Neutrophil (primary cell): Measurements from ENCODE around the gene CD47.

Experiments
- H3K27ac ChIP-seq: fragments of 200-600 bp; sonication (generic); 2 replicates; pipeline ENCODE4 v1.5.1; 2016; ENCODE audit warnings: mild to moderate bottlenecking, moderate library complexity
- H3K27me3 ChIP-seq: fragments of 200-600 bp; sonication (generic); 2 replicates; pipeline ENCODE4 v1.6.0; 2016; ENCODE audit warnings: mild to moderate bottlenecking
- H3K36me3 ChIP-seq: fragments of 200-600 bp; sonication (generic); 2 replicates; pipeline ENCODE4 v1.5.1; 2017
- H3K4me1 ChIP-seq, 2 experiments: fragments of 200-600 bp in 1 of 2; sonication (generic) in 1 of 2; 1 replicate in 1 of 2; 2 replicates in 1 of 2; pipeline versions ENCODE4 v1.5.1 to v1.6.1; 2013 to 2016; ENCODE audit warnings: low read depth in 1 of 2, low read length in 1 of 2, mild to moderate bottlenecking in 1 of 2, moderate library complexity in 1 of 2; ENCODE audit not compliant: control insufficient read depth in 1 of 2, insufficient read depth in 1 of 2
- H3K4me3 ChIP-seq, 2 experiments: fragments of 200-600 bp in 1 of 2; sonication (generic) in 1 of 2; 1 replicate in 1 of 2; 2 replicates in 1 of 2; pipeline ENCODE4 v1.5.1; 2013 to 2016; ENCODE audit warnings: low read depth in 1 of 2, low read length in 1 of 2, mild to moderate bottlenecking in 1 of 2, moderate library complexity in 1 of 2
- H3K9me3 ChIP-seq: fragments of 200-600 bp; sonication (generic); 2 replicates; pipeline ENCODE4 v1.5.1; 2016
- TF ChIP-seq, protein P1 (sequence below): fragments of 200-600 bp; sonication (generic); IDR thresholded peaks from 2 replicates; pipeline ENCODE4 v1.5.1; 2016; ENCODE audit warnings: antibody characterized with exemption

The CD47 gene

DNA sequence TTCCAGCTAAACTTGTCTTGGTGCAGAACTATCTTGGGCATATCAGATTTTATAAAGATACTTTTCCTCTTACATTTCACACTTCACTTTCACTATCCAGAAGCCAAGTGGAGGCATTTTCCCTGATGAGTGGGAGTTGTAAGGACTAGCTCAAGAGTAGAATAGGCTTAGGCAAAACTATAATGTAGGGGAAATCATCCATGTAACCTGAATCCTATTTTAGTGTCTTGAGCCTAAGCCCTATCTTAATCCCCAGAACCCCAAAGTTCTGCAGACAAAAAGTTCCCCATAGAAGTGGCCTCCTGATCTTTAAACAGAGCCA, 42.2 kb upstream of the CD47 start:
- peak overlapping the region; percentile 80 for H3K27ac ChIP-seq
- H3K27me3 ChIP-seq: no peaks in the 10 kb centered on the region
- H3K36me3 ChIP-seq: no peaks in the 10 kb centered on the region
- H3K4me1 ChIP-seq: peaks cover 29 to 34% of the 10 kb centered on the region in 2 experiments
- TF ChIP-seq, protein P1, sequence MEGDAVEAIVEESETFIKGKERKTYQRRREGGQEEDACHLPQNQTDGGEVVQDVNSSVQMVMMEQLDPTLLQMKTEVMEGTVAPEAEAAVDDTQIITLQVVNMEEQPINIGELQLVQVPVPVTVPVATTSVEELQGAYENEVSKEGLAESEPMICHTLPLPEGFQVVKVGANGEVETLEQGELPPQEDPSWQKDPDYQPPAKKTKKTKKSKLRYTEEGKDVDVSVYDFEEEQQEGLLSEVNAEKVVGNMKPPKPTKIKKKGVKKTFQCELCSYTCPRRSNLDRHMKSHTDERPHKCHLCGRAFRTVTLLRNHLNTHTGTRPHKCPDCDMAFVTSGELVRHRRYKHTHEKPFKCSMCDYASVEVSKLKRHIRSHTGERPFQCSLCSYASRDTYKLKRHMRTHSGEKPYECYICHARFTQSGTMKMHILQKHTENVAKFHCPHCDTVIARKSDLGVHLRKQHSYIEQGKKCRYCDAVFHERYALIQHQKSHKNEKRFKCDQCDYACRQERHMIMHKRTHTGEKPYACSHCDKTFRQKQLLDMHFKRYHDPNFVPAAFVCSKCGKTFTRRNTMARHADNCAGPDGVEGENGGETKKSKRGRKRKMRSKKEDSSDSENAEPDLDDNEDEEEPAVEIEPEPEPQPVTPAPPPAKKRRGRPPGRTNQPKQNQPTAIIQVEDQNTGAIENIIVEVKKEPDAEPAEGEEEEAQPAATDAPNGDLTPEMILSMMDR: no peak
- no peaks in the 10 kb centered on the region for H3K9me3 ChIP-seq
- H3K4me3 ChIP-seq: peak overlapping the region; percentile 57 to 60

DNA sequence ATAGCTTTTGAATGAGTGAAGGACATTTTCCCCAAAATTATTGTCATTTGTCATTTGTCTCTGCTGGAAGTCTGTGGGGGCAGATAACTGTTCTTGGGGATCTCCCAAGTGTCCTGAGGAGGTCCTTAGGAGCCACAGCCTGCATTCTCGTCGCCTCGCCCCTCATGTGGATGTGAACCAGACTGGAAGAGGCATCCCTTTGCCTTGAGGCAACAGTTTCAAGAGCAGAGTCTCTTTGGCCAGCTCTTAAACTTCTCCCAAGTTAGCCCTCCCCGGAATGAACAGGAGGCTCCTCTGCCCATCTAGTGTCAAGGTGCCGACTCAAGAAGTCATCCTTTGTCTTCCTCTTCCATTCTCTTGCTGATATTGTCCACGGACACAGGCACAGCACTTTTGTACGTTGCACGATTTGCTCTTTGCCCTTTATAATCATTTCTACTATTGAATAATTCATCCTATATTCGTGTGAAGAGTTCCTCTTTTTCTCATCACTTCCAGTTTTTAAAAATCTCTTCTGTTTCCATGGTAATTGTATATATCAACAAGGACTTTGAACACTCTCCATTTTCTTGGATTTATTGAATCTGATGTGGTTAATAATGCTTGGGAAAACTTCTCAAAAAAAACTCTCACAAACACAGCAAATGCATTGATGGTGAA, 40.8 kb upstream of the CD47 start:
- peak overlapping the region; percentile 80 for H3K27ac ChIP-seq
- TF ChIP-seq, protein P1: no peak
- no peaks in the 10 kb centered on the region for H3K9me3 ChIP-seq
- H3K36me3 ChIP-seq: no peaks in the 10 kb centered on the region
- H3K4me1 ChIP-seq: peaks cover 43 to 47% of the 10 kb centered on the region in 2 experiments
- H3K27me3 ChIP-seq: no peaks in the 10 kb centered on the region
- peak overlapping the region; percentile 57 to 60 for H3K4me3 ChIP-seq

DNA sequence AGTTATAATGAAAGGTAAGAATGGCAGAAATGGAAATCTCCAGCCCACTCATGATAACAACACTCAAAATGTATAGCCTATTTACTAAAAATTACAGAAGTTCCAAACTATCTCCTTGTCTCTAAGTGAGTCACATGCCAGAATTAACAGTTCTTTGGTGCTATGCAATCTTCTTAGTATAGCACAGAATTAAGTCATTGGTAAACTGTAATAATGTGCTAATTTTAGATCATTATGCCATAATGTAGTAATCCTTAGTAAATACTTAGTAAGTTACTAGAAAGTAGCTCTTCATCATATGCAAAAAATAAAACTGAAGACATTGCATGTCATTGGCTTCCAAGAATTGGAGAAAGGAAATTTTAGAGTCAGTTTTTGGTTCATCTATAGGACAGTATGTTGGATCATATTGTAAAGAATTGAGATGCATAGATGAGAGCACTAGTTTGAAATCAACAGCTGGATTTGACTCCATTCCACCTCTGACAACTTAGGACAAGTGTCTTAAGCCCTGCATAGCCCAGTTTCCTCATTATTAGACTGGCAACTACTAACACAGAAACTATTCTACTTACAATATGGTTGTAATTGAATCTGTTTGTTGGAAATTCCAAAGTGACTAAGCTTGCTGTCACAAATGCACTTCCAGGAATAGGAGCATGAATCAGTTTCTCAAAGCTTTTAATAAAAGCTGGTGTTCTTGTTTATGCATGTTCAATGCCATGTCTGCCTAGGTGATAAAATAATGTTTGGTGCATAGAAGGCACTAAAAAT, 40.1 kb upstream of the CD47 start:
- Histone ChIP-seq H3K36me3 (no peaks in the 10 kb centered on the region), H3K27ac (peak overlapping the region; percentile 80), H3K4me1 (peaks cover 48 to 54% of the 10 kb centered on the region in 2 experiments), H3K4me3 (no peak overlapping the region), H3K27me3 (no peaks in the 10 kb centered on the region), H3K9me3 (no peaks in the 10 kb centered on the region)
- TF ChIP-seq, protein P1: no peak

DNA sequence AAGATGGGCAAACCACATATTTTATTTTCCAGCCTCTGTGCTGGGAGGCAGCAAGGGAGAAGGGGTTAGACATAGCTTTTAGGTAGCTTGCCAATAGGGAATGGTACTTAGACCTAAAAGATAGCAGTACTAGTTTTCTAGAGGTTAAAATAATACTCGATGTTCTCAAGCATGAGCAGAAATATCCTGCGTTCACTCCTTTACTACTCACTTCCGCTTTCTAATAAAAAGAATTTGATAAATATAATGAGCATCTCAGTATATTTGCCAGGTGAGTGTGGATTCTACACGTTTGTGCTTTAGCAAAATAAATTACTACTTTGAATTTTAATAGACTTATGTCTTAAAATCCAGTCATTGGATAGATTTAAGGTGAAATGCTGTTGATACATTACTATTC, 39.4 kb upstream of the CD47 start:
- TF ChIP-seq, protein P1: no peak
- Histone ChIP-seq H3K36me3 (no peaks in the 10 kb centered on the region), H3K27ac (no peak overlapping the region), H3K4me1 (peaks cover 54 to 60% of the 10 kb centered on the region in 2 experiments), H3K9me3 (no peaks in the 10 kb centered on the region), H3K4me3 (no peak overlapping the region), H3K27me3 (no peaks in the 10 kb centered on the region)

DNA sequence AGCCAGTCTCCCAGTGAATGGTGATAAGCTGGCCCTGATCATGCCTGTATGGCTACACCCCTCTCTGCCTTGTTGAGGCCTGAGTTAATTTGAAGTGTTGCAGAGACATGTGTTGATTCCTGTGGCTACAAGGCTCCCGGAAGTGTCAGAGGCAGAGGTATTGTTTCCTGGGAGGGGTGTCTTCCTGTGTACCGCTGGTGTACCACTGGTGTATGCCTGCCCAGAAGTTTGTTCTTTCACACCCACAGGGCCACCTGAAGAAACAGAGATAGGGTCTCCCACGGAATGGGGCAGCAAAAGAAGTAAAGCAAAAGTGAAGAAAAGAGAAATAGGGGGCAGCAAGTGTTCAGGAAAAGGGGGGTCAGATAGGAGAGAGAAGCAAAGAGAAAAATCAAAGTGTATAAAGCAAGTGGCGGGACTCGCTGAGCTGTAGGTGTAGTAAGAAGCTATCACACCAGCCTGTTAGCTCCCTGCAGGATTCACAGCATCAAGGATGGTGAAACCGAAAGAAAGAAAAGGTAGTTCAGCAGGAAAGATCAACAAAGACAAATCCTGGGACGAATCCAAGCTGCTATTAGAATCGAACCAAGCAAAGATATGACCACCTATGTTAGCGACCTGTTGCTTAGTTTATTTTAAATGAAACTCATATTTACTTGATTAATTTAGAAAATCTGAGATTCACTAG, 36.6 kb upstream of the CD47 start:
- peaks cover 64 to 71% of the 10 kb centered on the region in 2 experiments for H3K4me1 ChIP-seq
- peak overlapping the region; percentile 58 for H3K27ac ChIP-seq
- peak overlapping the region; percentile 10 to 22 for H3K4me3 ChIP-seq
- TF ChIP-seq, protein P1: no peak
- no peaks in the 10 kb centered on the region for H3K9me3 ChIP-seq
- no peaks in the 10 kb centered on the region for H3K27me3 ChIP-seq
- H3K36me3 ChIP-seq: no peaks in the 10 kb centered on the region
